Measurements from ENCODE around the gene TRERF1.

The TRERF1 gene

DNA sequence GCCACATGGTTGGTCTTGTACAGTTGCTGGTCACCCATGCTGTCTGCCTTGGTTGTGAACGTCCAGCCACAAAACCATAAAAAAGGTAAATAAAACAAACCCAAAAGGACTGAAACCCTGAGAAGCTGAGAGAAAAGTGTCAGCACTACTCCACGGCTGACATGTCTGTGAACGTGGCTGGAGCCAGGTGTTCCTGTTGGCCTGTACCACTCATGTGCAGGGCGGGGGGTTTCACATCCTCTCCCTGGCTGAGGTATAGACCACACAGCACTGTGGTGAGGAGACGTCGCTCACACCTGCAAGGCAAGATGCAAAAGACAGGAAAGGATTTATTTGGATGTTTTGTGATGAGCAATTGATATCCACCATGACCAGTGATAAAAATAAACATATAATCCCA, 182.2 kb downstream of the TRERF1 start:
- DNase-seq, result no peak

DNA sequence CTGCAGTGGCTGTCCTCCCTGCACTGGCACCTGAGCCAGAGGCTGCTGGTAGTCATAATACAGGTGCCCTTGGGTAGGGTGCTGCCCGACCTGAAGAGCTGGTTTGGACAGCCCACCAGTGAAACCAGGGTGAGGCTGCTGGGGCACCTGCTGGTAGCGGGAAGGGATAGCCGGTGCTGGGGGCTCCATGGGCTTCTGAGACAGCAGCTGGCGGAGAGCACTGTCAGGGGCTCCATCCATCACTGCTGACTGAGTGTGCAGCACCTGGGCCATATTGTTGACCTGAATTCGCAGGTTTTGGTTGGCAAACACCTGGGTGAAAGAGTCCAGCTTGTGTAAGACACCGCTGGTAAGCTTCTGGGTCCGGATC, 182.9 kb downstream of the TRERF1 start:
- DNase-seq, result no peak

DNA sequence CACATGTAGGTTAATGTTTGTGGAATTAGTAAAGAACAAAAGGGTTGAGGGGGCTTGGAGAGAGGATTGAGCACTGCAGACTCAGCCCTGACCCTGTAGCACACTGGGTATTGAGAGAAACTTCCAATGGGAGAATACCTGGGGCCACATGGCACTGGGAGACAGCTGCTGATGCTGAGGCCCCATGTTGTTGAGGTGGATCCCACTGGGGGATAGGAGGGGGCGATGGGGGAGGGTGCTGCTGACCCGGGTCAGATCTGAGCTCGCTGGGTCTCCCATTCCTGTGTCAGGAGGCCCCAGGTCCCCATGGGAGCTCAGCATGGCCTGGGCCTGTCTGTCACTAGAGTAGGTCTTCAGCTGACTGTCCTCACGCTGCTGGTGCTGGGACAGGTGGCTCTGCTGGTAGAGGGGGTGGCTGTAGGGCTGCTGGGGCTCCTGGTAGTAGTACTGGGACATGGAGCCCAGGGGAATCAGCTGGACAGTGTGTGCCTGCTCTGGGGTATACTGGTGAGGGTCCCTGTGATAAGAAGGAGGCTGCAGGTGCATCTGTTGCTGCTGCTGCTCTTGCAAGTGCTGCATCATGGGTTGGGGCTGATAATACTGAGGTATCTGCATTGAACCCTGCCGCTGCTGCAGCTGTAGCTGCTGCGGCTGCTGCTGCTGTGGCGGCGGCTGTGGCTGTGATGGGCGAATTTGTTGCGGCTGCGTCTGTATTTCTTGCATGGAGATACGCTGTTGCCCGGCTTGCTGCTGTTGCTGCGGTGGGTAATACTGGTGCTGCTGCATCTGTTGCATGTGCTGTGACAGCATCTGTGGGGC, 183.5 kb downstream of the TRERF1 start:
- DNase-seq, result no peak

DNA sequence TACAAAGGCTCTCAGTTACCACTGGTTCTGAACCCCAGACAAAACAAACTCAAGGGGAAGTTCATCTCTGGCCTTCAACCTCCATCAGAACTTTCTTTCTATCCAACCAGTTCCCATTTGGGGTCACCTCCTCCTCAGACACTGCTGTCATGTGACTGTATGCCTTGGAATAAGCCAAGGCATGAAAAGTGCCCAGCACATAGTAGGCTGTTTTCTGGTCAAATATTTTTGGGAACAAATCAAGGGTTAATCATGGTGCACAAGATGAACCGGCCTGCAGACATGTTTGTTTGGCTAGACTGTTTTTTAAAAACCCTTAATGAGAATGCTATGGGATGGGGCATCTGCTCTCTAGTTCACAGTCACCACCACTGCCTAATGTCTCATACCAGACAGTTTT, 185.2 kb downstream of the TRERF1 start:
- no peak for DNase-seq

DNA sequence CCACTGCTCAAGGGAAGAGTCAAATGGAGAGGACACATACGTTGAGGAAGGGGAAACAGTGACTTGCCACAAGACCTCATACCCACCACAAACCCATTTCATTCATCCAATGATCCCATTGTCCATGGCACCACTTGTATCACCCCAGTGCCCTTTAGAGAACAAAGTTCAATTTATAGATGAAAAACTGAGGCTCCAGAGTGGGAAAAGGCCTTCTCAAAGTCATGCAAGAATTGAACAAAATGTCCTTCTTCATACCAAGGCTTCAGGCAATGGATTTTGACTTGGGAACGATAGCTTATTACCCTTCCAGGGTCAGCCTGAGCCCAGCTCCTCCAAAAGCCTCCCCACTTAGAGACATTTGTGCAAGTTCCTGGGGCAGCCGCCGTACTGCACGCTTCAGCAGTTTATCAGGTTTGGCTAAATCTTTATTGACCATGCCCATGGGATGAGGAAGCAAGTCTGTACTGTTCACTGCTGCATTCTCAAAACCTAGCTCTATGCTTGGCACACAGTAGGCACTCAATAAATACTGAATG, 186.8 kb downstream of the TRERF1 start:
- no peak for DNase-seq

DNA sequence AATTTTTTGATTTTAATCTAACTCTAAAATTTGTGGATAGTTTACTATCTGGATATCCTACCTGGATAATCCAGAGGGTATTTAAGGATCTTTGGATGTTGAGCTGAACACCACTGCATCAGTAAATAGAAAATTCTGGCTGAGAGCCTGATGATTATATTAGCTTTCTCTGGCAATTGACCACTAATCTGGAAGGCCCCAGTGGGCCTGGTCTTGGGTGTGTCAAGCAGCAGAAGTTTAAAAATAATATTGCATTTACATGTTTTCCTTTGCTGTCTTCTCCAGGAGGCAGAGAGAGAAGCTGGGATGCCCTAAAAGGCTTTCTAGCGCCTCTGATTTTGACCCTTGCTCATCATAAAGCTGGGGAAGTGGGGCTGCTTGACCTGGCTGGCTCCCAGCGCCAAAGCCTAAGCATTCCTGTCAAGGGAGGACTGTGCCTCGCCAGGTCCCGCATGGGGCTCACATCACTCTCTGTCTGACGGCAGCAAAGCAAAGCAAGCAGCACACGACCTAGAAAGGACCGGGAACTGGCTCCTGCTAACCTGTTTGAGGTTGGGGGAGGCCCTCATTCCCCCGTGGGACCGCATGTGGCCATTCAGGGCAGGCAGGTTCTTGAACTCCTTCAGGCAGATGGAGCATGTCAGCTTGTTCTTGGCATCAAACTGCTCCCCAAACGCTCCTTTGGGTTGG, 187.4 kb downstream of the TRERF1 start:
- no peak for DNase-seq

DNA sequence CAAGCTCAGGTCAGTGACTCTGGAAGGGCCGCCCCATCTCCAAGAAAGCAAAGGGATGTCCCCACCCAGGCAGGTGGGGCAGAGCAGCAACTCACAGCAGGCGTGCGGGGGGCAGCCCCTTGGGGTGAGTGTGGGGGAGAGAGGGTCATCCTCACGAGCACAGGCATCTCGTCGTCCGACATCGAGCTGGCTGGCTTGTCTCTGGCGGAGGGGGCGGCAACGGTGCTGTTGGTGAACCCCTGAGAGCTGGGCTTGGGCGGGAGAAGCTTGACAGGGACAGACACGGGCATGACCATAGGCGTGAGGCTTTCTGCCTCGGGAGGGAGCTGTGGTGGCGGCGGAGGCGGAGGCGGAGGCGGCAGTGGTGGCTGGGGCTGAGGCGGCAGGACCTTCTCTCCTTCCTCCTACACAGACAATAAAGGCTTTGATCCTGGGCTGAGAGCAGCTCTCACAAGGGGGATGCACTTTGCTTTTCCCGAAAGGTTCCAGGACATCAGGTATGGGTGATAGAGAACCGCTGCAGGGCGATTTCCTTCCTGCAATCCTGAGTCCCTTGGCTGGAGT, 188.5 kb downstream of the TRERF1 start:
- DNase-seq, result no peak

DNA sequence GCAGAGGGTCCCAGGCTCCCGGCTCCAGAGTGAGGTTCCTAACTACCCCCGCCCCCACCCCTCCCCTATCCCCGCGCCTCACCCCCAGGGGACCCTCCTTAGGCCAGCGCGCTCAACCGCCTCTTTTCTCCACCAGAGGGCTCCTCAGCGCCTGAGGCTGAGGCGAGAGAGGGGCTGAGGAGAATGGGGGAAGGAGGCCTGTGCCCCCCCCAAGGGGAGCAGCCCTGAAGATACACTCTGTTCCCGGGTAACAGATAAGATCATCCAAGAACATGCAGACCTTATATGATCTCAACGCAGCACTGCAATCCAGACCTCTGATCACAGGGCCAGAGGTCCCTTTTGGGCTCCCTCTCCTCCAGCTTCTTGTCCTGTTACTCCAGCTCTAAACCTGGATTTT, 190.8 kb downstream of the TRERF1 start:
- DNase-seq, result peak; percentile 11

DNA sequence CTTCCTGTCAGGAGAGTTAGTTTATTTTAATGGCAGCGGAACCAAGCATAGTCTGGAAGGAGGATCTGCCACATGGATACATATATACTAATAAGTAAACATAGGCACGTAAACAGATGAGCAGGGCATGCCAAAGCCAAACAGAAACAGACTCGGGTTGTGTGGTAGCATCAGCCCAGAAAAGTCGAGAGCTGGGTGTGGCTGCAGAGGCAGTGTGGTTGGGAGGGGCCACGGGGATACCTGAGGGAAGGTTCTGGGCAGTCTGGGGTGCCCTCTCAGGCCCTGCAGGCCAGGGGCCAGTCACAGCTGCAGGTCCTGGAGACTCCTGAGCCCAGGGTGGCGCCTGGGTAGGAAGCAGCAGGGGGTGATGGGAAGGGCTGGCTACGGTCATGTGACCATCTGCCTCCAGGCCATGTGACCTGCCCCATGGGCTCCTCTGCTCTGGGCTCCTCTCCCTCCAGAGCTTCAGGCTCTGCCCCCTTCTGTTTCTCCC, 191.3 kb downstream of the TRERF1 start:
- DNase-seq, result no peak

DNA sequence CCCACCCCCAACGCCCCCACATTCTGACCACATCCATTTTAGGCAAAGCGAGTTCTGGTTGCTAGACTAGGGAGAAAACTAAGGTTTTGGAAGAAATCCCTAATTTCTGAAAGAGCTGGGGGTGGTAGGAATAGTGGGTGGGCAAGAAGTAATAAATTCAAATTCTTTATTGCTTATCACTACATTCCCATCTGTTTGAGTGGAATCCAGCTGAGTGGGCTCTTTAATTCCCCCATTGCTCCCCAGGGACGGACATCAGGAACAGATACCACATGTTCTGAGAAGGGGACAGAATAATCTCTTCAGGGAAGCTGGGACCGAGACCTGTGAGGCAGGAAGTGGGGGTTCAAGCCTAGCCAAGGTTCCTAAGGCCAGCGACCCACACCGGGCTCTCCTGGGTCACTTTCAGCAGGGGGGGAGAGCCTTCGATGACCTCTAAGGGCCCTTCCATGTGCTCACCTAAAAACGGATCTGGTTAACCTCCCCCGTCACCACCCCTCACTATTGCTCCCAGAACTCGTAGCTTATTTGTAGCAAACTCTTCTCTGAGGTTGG, 191.8 kb downstream of the TRERF1 start:
- no peak for DNase-seq

DNA sequence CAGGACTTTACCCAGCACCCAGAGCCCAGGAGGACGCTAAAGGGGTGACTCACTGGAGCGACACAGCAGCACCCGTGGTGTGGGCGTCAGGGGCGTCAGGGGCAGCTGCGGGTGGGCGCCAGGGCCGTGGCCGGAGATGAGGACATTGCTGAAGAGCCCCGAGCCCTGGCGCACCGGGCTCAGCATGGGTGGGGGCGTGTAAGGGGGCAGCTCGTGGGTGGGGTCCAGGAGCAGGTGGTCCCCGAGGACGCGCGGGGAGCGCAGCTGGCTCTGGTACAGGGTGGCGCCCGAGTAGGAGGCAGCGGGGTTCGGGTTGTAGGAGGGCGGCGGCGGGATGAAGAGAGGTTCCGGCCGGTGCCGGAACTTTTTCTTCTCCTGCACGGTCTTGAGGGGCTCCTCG, 192.4 kb downstream of the TRERF1 start:
- no peak for DNase-seq

DNA sequence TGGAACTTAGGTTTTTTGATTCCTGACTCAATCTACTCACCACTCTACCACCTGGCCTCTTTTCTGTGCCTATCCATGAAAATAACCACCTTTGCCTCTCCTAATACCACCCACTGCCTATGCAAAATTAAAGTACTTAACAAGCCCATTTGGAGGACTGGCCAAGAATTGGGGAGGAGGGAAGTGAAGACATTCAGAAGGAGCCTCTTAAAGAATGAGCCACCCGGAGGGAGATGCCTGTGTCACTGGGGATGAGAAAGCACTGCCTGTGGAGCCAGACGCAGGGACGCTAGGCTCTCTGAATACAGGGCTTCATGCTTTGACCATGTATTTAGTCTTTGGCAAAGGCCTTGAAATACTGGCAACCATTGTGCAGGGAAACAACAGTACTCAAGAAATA, 194.1 kb downstream of the TRERF1 start:
- no peak for DNase-seq

DNA sequence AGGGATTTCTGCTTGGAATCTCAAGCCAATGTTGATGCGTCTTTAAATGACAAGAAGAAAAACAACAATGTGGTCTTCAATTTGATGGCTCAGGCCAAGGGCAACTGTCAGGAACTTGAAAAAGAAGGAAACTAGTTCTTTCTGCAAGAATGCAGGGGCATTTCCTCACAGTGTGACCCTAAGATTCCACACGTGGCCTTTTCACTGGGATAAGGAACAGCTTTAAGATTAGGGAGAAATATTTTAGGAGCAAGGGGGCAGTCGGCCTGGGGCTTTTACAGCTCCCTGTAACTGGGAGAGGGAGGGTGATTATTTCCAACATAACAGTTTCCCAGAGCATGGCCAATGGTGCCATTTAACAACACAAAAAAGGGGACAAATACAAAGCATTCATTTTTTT, 194.7 kb downstream of the TRERF1 start:
- DNase-seq, result no peak

DNA sequence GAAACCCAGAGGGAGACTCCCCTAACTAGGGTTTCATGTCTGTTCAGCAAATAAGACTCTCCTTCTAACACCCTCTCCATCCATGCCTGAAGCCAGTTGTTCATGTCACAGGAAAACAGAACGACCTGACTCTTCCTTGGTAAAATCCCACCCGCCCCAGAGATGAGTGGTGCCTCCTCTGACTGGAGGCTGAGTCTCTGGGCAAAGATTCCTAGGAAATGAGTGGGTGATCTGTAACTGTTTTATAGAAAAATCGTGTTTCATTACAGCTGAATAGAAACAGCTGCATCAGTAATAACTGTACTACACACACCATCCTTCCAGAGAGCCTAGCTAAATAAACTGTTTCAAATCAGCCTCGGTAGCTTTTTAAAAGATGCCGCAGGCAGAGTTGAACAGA, 196.7 kb downstream of the TRERF1 start:
- DNase-seq, result no peak

DNA sequence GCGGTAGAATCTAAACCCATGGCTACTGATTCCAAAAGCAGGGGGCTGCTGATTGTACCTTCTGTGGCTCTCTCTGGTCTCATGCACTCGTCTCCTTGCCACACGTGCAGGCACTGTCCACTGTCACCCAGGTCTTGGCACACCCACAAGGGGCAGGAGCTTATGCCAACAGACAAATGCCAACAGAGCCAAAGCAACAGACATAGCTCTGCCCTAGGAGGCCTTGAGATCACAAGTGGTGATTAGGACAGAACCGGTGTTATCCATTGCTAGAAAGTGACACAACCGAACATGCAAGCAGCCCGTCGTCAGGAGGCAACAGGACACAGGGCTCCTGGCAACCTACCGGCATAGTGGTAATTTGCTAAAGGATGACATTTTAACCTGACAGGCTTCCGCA, 197.2 kb downstream of the TRERF1 start:
- no peak for DNase-seq

DNA sequence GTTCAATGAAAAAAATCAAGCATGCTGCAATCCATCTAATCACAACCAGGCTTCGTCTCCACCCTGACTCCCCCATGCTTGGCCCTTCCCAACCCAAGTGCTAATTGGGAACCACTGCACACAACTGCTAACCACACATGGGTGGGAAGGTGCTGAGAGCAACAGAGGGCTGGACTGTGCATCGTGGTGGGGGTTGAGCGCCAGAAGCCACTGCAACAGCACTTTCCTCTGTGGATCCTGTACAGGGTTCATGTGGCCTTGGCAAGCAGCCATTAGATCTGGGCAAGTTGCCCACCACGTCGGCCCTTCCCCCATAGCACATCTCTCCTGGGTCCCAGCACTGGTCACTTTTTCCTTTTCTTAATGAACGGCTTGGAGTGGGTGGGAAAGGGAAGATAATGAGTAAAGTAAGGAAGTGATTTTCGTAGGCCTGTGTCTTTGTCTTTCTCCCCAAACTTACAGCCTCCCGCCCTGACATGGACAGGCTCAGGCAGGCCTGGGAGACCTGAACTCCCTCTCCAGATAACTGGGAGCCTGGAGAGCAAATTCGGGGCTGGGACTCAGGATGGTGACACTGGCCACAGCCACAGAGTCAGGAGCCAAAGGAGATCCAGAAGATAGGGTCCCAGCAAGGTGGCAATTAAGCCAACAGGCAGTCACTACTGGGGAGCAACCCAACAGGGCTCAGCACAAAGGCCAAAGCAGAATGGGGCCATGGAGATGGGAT, 199.7 kb downstream of the TRERF1 start:
- no peak for DNase-seq

DNA sequence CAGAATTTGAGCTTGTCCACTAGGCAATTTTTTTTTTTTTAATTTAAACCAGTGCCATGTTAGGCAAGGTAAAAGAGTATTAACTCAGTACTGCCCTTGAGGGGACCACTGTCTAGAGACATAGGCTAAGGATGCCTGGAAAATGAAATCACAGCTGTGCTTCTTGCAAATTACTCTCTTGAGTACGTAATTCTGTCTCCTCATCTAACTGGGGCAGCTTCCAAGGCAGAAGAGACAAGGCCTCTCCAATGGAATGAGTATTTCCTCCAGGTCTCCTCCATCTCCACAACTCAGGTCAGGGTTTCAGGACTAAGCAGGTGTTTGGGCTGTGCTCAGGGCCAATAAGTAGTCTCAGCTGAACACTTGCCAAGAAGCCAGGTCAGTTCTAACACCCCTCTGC, 200.2 kb downstream of the TRERF1 start:
- DNase-seq, result no peak

DNA sequence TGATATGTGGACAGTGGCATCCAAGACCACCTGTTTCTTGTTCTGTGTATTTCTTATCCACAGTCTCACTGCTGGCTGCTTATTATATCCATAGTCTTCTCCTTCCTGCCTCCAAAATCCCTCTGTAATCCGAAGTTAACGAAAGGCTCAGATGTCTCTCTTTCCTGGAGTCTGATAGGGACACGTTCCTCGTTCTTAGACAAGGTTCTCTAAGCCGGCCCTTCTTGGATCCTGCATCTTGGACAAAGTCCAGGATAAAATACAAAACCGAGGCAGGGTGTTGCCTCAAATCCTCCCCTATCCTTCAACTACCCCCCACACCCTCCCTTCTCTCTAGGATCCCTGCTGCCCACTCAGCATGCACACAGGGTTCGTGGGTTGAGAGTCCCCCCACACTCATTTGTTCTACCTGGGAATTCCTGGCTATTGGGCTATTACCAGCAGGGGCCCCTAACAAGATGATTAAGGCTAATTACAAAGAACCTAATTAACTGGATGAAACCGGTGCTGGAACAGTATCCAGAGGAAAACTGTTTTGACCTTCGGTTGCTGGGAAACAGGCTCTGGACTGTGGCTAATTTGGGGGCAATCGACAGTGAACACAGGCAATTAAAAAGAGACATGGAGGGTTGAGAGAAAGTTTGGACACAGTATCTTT, 201.3 kb downstream of the TRERF1 start:
- DNase-seq, result no peak

DNA sequence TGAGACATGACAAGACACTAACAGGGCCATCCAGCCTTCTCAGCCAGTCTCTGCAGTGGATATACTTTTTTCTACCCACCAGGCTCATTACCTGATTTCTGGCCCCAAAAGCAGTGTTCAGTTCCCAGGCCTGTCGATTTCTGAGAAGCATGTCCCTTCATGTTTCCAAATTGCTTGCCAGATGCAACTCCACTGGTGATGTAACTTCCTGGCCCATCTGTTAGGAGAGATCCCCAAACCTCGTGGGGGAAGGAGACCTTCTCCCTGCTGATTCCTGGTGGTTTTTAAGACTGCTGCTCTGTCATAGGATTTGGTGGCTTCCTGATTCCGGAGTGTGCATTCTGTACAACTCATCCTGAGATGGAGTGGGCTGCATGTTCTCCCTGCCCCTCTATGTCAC, 202.4 kb downstream of the TRERF1 start:
- DNase-seq, result no peak

DNA sequence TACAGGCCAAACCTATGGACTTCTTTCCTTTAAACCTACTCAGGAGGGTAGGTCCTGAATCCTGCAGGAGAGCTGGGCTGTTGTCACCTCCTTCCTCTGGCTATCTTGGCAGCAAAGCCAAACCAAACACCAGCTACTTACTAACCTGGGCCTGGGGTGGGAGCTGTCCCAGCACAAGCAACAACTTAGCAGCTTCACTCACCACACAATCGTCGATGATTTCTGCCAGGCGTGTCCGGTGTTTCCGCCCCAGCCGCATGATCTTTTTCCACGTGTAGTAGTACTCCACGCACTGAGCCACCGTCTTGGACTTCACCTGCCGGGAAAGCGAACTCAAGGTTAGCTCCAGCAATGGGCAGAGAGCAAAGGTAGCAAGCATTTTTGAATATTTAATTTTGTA, 208.7 kb downstream of the TRERF1 start:
- DNase-seq, result no peak

DNA sequence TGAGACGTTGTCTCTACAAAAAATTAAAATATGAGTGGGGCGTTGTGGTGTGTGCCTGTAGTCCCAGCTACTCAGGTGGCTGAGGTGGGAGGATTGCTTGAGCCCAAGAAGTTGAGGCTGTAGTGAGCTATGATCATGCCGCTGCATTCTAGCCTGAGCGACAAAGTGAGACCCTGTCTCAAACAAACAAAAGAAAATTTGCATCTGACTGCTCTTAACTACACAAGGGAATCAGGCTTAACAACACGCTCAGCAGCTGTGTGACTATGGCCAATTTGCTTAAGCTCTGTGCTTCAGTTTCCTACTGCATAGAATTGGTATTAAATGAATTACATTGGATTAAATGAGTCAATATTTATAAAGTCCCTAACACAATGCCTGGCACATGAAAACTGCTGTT, 209.8 kb downstream of the TRERF1 start:
- DNase-seq, result no peak

DNA sequence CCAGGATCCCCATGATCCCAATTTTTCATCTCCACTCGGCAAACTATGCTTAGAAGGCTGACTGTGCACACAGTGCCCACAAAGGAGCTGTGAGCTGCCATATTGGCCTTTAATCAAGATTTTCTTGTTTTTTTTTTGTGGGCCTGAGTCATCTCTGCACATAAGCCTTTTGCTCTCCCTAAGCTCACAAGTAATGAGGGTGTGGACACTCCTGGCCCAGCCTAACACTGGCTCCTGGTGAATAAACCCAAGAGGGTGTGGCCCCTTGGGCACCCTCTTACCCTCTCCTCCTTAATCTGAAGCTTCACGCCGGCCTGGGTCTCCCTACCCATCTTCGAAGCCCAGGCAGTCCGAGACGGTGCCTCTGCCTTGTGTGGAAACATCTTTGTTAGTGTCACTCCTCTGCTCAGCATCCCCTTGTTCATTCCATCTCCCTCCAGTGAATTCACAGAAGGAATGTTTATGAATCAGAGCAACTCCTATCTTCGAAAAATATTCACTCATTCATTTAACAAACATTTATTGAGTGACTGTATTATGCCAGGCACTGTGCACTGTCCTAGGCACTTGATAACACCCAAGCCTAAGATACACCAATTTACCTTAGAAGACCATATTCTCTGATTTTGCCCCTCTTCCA, 211.9 kb downstream of the TRERF1 start:
- DNase-seq, result no peak
